Hindlimb muscle (tissue), 1 donor: Measurements from ENCODE around the gene PTPRG. TPM values are rescaled to one million over a fixed set of nuclear protein-coding genes. Genes with fewer than 3 reads are reported as not detected.

Experiments
- DNase-seq: peaks from one replicate; pipeline ENCODE4 v3.0.0-alpha.2; 2013
- polyA plus RNA-seq: library from polyadenylated mRNA; unstranded; fragments of 120-200 nt; gene quantifications from one replicate; pipeline ENCODE4 v1.2.1, GENCODE V29; 2013; ENCODE audit not compliant: insufficient read length

The PTPRG gene
- polyA plus RNA-seq, 1 donor: 29.4 TPM

DNA sequence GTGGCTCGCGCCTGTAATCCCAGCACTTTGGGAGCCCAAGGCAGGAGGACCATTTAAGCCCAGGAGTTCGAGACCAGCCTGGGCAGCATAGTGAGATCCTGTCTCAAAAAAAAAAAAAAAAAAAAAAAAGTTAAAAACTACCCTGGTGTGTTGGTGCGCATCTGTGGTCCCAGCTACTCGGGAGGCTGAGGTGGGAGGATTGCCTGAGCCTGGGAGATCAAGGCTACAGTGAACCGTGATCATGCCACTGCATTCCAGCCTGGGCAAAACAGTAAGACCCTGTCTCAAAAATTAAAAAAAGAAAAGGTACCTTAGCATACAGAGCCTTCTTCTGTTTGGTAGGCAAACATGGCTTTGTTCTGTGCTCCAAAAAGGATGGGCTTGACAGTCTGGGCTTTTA is 57.5 kb downstream of the PTPRG start:
- DNase-seq: no peak

DNA sequence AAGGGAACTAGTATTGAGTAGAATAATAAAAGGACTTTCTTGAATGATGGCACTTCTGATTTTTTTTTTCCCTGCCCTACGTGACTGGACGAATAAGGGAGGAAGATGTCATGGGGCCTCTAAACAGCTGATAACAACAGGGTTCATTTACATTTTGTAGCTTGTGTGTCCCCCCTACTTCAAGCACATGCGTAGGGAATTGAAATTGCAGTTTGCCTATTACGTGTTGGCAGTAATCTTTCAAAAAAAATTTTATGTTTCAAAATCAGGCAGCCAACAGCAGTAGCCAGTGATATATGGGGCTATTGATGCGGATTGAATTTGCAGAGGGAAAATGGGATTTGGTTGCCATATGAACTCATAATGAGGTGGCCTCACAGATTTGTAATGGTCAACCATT is 58.7 kb downstream of the PTPRG start:
- DNase-seq: no peak

DNA sequence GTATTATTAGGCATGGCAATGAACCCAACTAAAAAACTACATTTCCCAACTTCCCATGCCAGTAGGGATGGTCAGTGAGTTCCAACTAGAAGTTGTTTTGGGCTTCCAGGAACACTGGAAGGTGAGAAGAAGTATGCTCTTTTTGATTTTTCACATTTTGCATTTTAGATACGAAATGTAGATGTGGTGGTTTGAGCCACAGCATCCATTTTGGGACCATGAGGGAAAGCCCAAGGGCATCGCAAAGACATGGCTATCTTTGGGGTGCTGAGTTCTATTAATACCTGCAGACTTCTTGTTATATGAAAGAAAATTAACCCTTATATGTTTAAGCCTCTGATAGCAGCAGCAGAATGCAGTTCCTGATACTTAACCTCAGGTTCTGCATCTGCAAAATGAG is 62.9 kb downstream of the PTPRG start:
- no peak for DNase-seq

- no peak for DNase-seq
These were observed 64.1 kb downstream of the PTPRG start for GRCh38 chr3:61625429-61625828.

- no peak for DNase-seq
These were observed 65.1 kb downstream of the PTPRG start for GRCh38 chr3:61626484-61626883.

GRCh38 chr3:61627768-61628185 is 66.4 kb downstream of the PTPRG start:
- no peak for DNase-seq

- no peak for DNase-seq
These were observed 67.3 kb downstream of the PTPRG start for GRCh38 chr3:61628636-61629035.

GRCh38 chr3:61629442-61629841 is 68.1 kb downstream of the PTPRG start:
- DNase-seq: no peak

- no peak for DNase-seq
These were observed 69.9 kb downstream of the PTPRG start for GRCh38 chr3:61631108-61631769.

GRCh38 chr3:61632568-61633175 is 71.3 kb downstream of the PTPRG start:
- no peak for DNase-seq

DNA sequence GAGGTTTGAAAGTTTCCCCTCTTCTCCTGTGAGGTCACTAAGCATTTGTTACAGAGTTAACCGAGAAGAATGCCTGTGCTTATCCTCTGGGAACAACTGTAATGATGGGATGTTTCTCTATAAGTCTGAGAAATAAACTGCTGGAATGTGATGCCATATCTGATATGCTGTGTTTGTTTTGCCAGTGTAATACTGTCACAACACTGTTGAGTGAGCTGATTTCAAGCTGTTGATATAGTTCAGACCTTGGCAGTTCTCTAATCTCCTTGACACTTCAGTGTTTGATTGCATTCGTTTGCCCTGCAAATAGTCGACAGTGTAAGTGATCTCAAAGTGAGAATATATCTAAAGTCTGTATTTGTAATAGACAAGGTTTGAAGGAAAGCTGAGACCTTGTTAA is 73.3 kb downstream of the PTPRG start:
- DNase-seq: no peak

GRCh38 chr3:61637088-61638051 is 76.0 kb downstream of the PTPRG start:
- no peak for DNase-seq

DNA sequence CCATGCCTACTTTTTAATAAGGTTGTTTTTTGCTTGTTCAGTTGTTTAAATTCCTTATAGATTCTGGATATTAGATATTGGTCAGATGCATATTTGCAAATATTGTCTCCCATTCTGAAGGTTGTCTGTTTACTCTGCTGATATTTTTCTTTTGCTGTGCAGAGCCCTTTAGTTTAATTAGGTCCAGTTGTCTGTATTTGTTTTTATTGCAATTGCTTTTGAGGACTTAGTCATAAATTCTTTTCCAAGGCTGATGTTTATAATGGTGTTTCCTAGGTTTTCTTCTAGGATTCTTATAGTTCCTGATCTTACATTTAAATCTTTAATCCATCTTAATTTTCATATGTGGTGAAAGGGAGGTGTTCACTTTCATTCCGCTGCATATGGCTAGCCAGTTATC is 77.4 kb downstream of the PTPRG start:
- DNase-seq: no peak

- DNase-seq: no peak
These were observed 78.6 kb downstream of the PTPRG start for GRCh38 chr3:61639991-61640390.

DNA sequence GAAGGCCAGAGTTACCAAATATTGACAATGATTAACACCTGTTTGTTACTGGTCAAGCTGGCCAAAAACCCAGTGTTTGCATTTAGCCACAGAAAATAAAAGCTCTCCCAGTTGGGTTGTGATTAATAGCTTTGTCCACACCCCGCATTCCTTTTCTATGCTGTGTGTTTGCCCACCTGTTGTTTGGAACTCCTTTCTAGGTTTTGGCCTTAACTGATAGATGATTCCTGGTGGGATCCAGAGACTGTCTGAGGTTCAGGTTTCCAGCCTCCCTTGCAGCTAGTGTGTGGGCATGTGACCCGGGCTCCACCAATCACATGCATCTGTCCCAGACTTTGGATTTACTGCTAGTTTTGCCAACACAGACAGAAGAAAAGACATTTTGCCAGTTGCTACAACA is 83.8 kb downstream of the PTPRG start:
- DNase-seq: no peak

- DNase-seq: no peak
These were observed 85.0 kb downstream of the PTPRG start for GRCh38 chr3:61646360-61646759.

GRCh38 chr3:61646851-61647525 is 85.6 kb downstream of the PTPRG start:
- DNase-seq: no peak

DNA sequence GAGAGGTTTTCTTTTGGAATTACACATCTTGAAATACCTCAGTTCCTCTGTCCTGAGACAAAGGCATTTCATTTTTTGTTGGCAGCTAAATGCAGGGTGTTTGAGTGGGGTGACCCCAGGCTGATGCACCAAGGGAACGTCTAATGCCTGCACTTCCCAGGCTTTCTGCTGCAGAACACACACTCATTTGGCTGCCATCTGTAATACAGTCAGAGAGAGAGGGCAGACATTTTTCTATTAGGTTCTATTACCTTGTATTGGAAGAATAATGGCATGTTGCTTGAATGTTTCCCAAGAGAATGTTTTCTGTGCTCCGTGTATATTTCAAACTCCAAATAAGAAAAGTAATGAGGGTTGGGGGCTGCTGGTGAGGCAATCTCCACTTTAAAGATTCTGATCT is 87.1 kb downstream of the PTPRG start:
- DNase-seq: no peak

DNA sequence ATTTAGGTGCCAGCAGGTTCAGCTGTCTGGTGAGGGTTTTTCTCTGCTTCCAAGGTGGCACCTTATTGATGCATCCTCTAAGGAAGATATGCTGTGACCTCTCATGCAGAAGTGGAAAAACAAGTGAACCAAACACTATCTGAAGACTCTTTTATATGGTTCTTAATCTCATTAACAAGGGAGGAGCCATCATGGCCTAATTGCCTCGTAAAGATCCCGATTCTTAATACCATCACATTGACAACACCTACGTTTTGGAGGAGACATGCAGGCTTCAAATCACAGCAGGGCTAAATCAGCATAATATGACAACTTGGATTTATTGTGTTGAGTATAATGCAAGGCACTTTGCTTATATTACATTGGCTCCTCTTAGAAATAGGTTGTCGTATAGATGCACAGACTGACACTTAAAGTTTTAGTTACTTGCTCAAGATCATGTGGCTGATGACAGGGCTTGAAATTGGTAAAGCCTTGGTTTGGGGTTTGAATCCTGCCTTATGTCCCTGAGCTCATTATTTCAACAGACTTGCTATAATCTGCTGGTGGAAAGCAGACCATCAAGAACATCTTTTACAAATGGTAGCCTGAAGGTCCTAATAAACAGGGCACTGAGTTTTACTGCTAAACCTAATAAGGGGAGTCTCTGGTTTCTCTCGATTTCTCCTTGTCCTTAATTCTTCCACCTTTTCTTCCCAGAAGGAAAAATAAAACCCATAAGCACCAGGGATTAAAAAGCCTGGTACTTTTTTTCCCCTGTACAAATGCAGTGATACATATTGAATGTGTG is 88.2 kb downstream of the PTPRG start:
- DNase-seq: no peak

DNA sequence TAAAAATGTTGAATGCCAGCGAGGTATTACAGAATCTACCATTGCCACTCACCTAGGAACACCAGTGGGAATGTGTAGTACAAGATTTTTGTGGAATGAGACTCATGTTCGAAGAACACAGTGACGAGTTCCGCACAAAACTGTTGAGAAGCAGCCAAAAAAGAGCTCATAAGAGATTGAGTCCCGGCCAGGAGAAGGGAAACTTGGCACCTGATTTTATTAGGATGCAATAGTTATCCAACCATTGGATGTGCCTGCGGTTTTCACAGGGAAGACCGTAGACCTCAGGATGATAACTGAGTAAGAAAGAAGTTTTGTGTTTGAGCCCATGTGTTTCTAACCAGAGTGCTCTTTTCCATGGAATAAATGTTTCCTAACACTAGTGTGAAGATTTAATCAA is 88.9 kb downstream of the PTPRG start:
- DNase-seq: peak; percentile 89

GRCh38 chr3:61650719-61651410 is 89.5 kb downstream of the PTPRG start:
- DNase-seq: no peak
